Keratinocyte (primary cell): Measurements from ENCODE around the gene PLAU. TPM values are rescaled to one million over a fixed set of nuclear protein-coding genes. Genes with fewer than 3 reads are reported as not detected.
A peak's percentile ranks its signal among the peaks of the same experiment; 100 is the strongest.

Experiments used
- DNase-seq: peaks from one replicate; pipeline ENCODE4 v3.0.0-alpha.2; 2011; ENCODE audit warnings: low read depth, missing footprints, low spot score
- FAIRE-seq: peaks from 2 replicates; lab custom pipeline; 2011; peaks lifted over from hg19 to GRCh38; lab: Jason Lieb, UNC
- H2AFZ ChIP-seq: 2 replicates; pipeline ENCODE4 v1.6.0; 2012; ENCODE audit warnings: low read length, control low read depth, inconsistent platforms; ENCODE audit not compliant: control insufficient read depth
- H3K27ac ChIP-seq: 2 replicates; pipeline ENCODE4 v1.5.1; 2011; ENCODE audit warnings: low read length; ENCODE audit not compliant: control insufficient read depth, insufficient read depth
- H3K27me3 ChIP-seq: 3 replicates; pipeline ENCODE4 v1.6.0; 2011; ENCODE audit warnings: low read length; ENCODE audit not compliant: control insufficient read depth, insufficient read depth; ENCODE audit errors: extremely low read depth
- H3K36me3 ChIP-seq, 2 experiments: 2 replicates in 1 of 2; 3 replicates in 1 of 2; pipeline ENCODE4 v1.5.1; 2011; ENCODE audit warnings: low read length in 2 of 2, mild to moderate bottlenecking in 1 of 2; ENCODE audit not compliant: control insufficient read depth in 2 of 2, insufficient read depth in 2 of 2; ENCODE audit errors: extremely low read depth in 1 of 2
- H3K4me1 ChIP-seq: 3 replicates; pipeline ENCODE4 v1.5.1; 2011; ENCODE audit warnings: low read length; ENCODE audit not compliant: control insufficient read depth, insufficient read depth; ENCODE audit errors: extremely low read depth
- H3K4me2 ChIP-seq: 3 replicates; pipeline ENCODE4 v1.6.0; 2011; ENCODE audit warnings: low read depth, low read length; ENCODE audit not compliant: control insufficient read depth, insufficient read depth; ENCODE audit errors: extremely low read depth
- H3K4me3 ChIP-seq, 3 experiments: fragments of 200-600 bp in 1 of 3; sonication (generic) in 1 of 3; 2 replicates in 2 of 3; 3 replicates in 1 of 3; pipeline ENCODE4 v1.5.1; 2011 to 2016; ENCODE audit warnings: low read length in 3 of 3, mild to moderate bottlenecking in 3 of 3, control low read depth in 2 of 3, inconsistent platforms in 1 of 3, low read depth in 1 of 3, mixed read lengths in 1 of 3, mixed run types in 1 of 3, moderate library complexity in 1 of 3; ENCODE audit not compliant: control insufficient read depth in 2 of 3, insufficient read depth in 2 of 3; ENCODE audit errors: extremely low read depth in 1 of 3
- H3K79me2 ChIP-seq: 2 replicates; pipeline ENCODE4 v1.6.0; 2012; ENCODE audit warnings: low read length; ENCODE audit not compliant: control insufficient read depth, insufficient read depth
- H3K9ac ChIP-seq: 3 replicates; pipeline ENCODE4 v1.6.0; 2011; ENCODE audit warnings: low read length; ENCODE audit not compliant: control insufficient read depth, insufficient read depth; ENCODE audit errors: extremely low read depth
- H3K9me1 ChIP-seq: 3 replicates; pipeline ENCODE4 v1.6.0; 2011; ENCODE audit warnings: low read length; ENCODE audit not compliant: control insufficient read depth, insufficient read depth; ENCODE audit errors: extremely low read depth
- H3K9me3 ChIP-seq: 2 replicates; pipeline ENCODE4 v1.5.1; 2012; ENCODE audit warnings: low read depth, low read length; ENCODE audit not compliant: control insufficient read depth
- H4K20me1 ChIP-seq: 3 replicates; pipeline ENCODE4 v1.6.0; 2011; ENCODE audit warnings: low read length; ENCODE audit not compliant: control insufficient read depth, insufficient read depth; ENCODE audit errors: extremely low read depth
- EZH2 ChIP-seq: IDR thresholded peaks from one replicate; pipeline ENCODE4 v1.6.1; 2012; ENCODE audit warnings: inconsistent platforms, mild to moderate bottlenecking, low read length, moderate library complexity
- dilution Hi-C: fragments of 300-500 bp; cut with MboI; formaldehyde crosslinking; loops from one replicate; pipeline ENCODE4 v1.7.0; 2020; ENCODE audit warnings: low sequenced_read_pairs; ENCODE audit not compliant: extremely low pct_ligation_motif_present
- polyA plus RNA-seq, 5 experiments: library from polyadenylated mRNA; depleted of rRNA in 3 of 5; stranded (reverse) in 3 of 5; stranded (forward) in 1 of 5; unstranded in 1 of 5; fragments of >200 nt; gene quantifications; 1 replicate in 1 of 5; 2 replicates in 3 of 5; 3 replicates in 1 of 5; pipeline versions ENCODE4 v1.2.1 to v1.2.3, GENCODE V29; 2011 to 2012; ENCODE audit warnings: missing spikeins in 2 of 5, low read depth in 1 of 5, low replicate concordance in 1 of 5
- TF ChIP-seq, protein P1 (sequence below), 3 experiments: IDR thresholded peaks in 1 of 3; conservative IDR thresholded peaks in 1 of 3; optimal IDR thresholded peaks in 1 of 3; 2 replicates in 2 of 3; 3 replicates in 1 of 3; pipeline versions ENCODE3 to v1.5.1; 2011; ENCODE audit warnings: low read length in 3 of 3, mild to moderate bottlenecking in 3 of 3, moderate library complexity in 2 of 3, control low read depth in 1 of 3, inconsistent platforms in 1 of 3; ENCODE audit not compliant: insufficient read depth in 2 of 3; ENCODE audit errors: extremely low read depth in 1 of 3

The PLAU gene
- polyA plus RNA-seq, 1 donor (not counting 4 experiments of a cell fraction or from before 2014, with no cell fraction given), result 262 TPM

DNA sequence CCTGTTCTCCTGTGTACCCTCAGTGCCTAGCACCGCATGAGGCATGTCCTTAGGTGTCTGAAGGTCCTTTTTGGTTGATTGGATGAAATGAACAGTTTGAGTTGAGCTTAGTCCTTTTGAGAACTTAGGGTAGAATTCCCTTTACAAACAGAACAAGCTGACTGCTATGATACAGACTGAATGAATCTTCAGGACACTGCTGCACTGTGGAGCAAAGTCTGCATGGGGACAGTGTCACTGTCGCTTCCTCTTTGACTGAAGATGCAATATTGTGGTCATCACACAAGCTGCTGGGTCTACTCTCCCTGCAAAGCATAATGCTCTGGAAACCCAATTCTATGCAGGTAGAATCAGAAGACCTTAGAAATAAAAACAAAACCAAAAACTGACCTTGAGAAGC, 8.6 kb upstream of the PLAU start:
- DNase-seq (no peak), FAIRE-seq (no peak)
- dilution Hi-C loops, result no loop called here
- Histone ChIP-seq H3K4me2 (no peak overlapping the region), H4K20me1 (no peaks in the 10 kb centered on the region), H3K4me3 (no peak overlapping the region), H3K27ac (no peak overlapping the region), H3K36me3 (no peaks in the 10 kb centered on the region), H3K9ac (no peak overlapping the region), H3K79me2 (no peaks in the 10 kb centered on the region), H3K4me1 (peaks cover 45% of the 10 kb centered on the region), H2AFZ (no peak overlapping the region), H3K9me3 (no peaks in the 10 kb centered on the region), H3K27me3 (no peaks in the 10 kb centered on the region), H3K9me1 (no peaks in the 10 kb centered on the region)
- no peak for TF ChIP-seq EZH2
- TF ChIP-seq, protein P1, sequence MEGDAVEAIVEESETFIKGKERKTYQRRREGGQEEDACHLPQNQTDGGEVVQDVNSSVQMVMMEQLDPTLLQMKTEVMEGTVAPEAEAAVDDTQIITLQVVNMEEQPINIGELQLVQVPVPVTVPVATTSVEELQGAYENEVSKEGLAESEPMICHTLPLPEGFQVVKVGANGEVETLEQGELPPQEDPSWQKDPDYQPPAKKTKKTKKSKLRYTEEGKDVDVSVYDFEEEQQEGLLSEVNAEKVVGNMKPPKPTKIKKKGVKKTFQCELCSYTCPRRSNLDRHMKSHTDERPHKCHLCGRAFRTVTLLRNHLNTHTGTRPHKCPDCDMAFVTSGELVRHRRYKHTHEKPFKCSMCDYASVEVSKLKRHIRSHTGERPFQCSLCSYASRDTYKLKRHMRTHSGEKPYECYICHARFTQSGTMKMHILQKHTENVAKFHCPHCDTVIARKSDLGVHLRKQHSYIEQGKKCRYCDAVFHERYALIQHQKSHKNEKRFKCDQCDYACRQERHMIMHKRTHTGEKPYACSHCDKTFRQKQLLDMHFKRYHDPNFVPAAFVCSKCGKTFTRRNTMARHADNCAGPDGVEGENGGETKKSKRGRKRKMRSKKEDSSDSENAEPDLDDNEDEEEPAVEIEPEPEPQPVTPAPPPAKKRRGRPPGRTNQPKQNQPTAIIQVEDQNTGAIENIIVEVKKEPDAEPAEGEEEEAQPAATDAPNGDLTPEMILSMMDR (optimal IDR thresholded peaks at IDR 0.05 in 1 of 3, IDR thresholded peaks at IDR 0.05 in 1 of 3, conservative IDR thresholded peaks at IDR 0.05 in 1 of 3; ENCODE audit: extremely low read depth in 1 of 3, insufficient read depth in 2 of 3, low read length in 3 of 3), result no peak

DNA sequence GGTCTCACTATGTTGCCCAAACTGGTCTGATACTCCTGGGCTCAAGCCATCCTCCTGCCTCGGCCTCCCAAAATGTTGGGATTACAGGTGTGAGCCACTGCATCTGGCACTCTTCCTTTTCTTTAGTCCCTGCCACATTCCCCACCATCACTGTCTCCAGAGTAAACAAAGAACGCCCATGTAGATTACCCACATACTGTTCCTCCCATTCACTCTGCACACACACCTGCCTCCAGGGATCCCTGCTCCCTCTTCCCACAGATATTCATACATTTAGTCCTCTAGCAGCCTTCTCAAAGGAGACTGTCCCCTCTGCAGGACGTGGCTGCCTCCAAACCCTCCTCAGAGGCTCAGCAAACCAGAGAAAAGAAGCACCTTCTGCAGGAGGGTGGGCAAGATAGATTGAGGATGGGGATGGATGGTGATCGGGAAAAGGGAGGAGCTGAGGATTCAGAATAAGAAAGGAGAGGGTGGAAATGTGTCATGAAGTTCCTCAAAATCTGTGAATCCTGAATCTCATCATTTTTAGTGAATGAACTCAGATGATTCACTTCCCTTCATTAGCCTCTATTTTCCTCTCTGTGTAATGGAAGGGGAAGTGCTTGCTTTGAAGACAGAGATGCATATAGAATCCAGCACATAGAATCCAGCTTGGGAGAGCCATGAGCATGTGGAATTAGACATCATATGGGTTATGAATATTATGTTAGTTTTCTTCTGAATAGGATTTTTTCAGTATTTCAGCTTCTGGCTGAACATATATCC, 5.5 kb upstream of the PLAU start:
- FAIRE-seq (peak; percentile 56), DNase-seq (no peak)
- peaks cover 8% of the 10 kb centered on the region for H3K79me2 ChIP-seq
- no peaks in the 10 kb centered on the region for H3K9me1 ChIP-seq
- no peaks in the 10 kb centered on the region for H3K9me3 ChIP-seq
- TF ChIP-seq, protein P1 (optimal IDR thresholded peaks at IDR 0.05 in 1 of 3, IDR thresholded peaks at IDR 0.05 in 1 of 3, conservative IDR thresholded peaks at IDR 0.05 in 1 of 3; ENCODE audit: extremely low read depth in 1 of 3, insufficient read depth in 2 of 3, low read length in 3 of 3), result no peak
- TF ChIP-seq EZH2, result no peak
- H3K4me2 ChIP-seq, result no peak overlapping the region
- H4K20me1 ChIP-seq, result no peaks in the 10 kb centered on the region
- no peaks in the 10 kb centered on the region for H3K27me3 ChIP-seq
- dilution Hi-C loops, result no loop called here
- no peak overlapping the region for H3K9ac ChIP-seq
- H3K27ac ChIP-seq, result peak overlapping the region; percentile 99
- H2AFZ ChIP-seq, result no peak overlapping the region
- no peaks in the 10 kb centered on the region for H3K36me3 ChIP-seq
- peaks cover 50% of the 10 kb centered on the region for H3K4me1 ChIP-seq
- H3K4me3 ChIP-seq, result no peak overlapping the region
